SIG-M5 treated with dmso at 0.1 percent for 504 hours (cell line): ENCODE data around the gene SPECC1L.

Experiments
- DNase-seq: peaks from one replicate; lab custom pipeline; 2025; ENCODE audit not compliant: unreplicated experiment; lab: John Stamatoyannopoulos, UW

Gene SPECC1L

DNA sequence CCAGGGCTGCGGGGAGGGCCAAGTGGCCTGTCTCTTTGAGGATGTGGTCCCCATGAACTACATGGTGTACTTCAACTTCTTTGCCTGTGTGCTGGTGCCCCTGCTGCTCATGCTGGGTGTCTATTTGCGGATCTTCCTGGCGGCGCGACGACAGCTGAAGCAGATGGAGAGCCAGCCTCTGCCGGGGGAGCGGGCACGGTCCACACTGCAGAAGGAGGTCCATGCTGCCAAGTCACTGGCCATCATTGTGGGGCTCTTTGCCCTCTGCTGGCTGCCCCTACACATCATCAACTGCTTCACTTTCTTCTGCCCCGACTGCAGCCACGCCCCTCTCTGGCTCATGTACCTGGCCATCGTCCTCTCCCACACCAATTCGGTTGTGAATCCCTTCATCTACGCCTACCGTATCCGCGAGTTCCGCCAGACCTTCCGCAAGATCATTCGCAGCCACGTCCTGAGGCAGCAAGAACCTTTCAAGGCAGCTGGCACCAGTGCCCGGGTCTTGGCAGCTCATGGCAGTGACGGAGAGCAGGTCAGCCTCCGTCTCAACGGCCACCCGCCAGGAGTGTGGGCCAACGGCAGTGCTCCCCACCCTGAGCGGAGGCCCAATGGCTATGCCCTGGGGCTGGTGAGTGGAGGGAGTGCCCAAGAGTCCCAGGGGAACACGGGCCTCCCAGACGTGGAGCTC is 170.2 kb downstream of the SPECC1L start:
- DNase-seq: no peak

DNA sequence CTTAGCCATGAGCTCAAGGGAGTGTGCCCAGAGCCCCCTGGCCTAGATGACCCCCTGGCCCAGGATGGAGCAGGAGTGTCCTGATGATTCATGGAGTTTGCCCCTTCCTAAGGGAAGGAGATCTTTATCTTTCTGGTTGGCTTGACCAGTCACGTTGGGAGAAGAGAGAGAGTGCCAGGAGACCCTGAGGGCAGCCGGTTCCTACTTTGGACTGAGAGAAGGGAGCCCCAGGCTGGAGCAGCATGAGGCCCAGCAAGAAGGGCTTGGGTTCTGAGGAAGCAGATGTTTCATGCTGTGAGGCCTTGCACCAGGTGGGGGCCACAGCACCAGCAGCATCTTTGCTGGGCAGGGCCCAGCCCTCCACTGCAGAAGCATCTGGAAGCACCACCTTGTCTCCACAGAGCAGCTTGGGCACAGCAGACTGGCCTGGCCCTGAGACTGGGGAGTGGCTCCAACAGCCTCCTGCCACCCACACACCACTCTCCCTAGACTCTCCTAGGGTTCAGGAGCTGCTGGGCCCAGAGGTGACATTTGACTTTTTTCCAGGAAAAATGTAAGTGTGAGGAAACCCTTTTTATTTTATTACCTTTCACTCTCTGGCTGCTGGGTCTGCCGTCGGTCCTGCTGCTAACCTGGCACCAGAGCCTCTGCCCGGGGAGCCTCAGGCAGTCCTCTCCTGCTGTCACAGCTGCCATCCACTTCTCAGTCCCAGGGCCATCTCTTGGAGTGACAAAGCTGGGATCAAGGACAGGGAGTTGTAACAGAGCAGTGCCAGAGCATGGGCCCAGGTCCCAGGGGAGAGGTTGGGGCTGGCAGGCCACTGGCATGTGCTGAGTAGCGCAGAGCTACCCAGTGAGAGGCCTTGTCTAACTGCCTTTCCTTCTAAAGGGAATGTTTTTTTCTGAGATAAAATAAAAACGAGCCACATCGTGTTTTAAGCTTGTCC is 171.0 kb downstream of the SPECC1L start:
- DNase-seq: no peak

DNA sequence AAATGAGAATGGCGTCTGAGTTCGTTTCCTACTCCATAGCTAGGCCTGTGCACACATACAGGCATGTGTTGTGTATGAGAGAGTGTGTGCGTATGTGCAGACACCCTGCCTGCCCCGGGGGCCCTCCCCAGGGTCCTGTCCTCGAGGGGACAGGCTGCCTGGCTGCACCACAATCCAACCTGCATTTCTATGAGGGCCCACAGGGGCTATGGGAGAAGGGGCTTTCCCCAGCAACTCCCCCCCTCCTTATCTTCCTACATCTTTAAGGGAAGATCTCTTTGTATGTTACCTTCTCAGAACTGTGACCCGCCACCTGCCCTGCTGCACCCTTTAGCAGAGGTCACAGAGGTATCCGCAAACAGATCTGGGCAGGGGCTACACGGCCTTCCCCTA is 171.7 kb downstream of the SPECC1L start:
- DNase-seq: no peak

DNA sequence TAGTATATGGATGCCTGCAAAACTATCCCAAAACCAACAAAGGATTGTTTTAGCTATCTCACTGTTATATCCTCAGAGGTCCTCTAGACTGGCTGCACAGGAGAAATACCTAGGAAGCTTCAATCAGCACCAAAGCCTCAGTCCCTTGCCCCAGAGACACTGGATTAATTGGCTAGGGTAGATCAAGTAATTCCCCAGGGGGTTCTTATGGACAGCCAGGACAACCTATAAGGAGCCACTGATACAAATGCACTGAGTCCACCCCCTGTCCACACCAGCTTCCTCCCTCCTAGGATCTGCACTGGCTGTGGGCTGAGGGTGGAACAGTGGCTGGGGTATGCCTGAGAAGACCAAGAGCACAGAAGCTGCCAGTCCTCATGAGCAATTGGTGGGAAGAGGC is 173.0 kb downstream of the SPECC1L start:
- no peak for DNase-seq

DNA sequence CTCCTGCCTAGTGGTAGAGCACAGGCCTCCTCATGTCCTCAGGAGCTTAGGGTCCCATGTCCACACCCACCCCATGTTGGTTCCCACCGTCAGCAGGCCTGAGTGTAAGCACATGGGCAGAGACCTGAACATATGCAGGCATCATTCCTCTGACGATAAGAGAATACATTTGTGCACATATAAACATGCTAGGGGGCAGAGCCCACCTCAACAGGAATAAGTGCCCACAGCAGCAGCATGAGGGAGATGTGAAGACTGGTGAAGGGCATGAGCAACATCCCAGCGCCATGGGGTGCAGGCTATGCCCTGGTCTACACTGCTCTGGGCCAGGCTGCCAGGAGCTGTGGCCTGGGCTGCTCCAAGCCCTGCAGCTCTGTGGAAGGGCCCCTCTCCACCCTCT is 173.6 kb downstream of the SPECC1L start:
- no peak for DNase-seq

DNA sequence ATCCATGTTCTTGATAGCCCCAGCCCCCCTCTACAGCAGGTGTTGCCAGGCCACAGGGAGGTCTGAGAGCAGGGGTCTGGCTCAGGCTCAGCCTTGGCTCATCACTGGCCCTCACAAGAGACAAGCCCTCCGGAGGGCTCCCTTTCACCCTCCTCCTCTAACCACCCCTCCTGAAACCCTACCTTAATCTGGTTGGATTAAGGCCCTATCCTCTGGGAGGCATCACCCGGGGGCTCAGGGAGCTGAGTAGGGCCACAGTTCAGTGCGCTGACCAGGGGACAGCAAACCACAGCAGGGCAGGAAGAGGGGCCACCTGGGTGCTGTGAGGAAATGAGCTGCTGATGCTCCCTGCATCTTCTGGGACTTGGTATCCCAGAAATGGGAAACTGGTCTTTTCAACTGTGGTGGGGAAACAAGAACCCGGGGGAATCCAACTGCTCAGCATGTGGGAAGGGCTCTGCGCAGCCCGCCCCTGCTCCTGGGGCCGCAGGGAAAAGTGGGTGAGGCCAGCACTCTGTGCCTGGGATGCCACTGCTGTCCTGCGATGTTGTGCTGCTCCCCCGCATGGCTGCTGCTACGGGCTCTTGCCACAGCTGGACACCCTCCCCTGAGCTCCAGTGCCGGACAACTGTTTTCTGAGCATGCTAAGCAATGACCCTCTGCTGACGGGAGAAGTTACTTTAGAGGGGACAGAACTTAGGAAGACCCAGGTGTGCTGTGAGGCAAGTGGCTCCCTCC is 174.3 kb downstream of the SPECC1L start:
- no peak for DNase-seq

DNA sequence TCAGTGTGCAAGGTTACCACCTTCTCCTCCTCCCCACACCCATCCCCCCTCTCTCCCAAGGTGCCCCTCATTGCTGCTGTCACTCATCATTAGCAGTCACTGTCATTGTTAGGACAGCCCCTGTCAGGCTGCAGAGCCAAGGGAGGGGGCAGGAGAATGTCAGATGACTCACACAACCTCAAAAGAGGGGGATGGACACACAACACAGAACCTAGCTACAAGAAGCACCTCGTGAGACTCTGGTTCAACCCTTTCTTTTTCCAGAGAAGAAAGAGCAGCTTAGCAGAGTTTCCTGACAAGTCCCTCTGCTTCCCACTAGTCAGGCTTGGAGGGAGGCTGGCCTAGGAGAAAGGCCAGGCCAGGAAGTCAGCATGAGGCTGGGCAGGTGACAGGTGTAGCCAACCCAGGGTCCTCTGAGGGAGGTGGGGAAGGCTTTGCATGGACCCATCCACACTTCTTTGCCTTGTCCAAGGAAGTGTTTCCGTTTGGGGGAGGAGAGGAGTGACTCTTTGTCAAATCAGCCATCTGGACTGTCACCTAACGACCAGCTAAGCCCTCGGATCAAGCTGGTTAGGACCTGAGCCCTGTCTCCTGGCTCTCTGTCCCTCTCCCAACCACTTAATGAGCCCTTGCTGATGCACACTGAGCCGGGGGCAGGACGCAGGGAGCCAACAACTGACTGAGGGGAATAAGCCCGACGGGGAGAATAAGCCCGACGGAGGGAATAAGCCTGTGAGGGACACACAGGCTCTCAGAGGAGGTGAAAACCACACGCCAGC is 175.0 kb downstream of the SPECC1L start:
- DNase-seq: no peak

DNA sequence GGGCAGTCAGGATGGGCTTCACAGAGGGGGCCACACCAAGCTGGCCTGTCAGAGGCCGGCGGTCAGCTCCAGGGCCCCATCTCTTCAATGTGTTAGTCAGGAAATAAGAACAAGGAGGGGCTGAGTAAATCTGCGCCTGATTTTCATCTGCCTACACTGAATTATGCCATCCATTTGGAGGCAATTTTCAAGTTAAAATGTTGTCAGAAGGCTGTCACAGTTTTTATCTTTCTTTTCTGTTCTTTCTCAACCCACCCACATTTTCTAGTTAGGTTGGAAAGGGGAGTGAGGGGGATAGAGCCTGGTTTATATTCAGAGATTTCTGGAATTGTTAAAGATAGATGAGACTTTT is 175.6 kb downstream of the SPECC1L start:
- no peak for DNase-seq

DNA sequence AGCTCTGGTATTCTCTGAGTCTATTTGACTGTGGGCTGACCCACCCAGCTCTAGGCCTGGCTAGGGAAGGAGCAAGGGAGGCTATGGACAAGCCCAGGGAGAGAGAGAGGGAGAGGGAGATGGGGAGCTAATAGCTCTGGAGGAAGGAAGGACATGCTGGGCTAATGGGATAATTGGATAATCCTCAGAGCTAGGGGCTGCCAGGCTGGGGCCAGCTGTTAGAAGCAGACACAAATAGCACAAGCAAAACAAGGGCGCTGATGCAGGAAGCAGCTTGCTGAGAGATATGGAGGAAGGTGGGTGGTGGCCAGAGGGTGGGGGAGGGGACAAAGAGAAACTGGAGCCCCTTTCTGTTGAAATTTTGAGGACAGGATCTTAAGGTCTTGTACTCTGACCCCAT is 180.0 kb downstream of the SPECC1L start:
- DNase-seq: no peak

DNA sequence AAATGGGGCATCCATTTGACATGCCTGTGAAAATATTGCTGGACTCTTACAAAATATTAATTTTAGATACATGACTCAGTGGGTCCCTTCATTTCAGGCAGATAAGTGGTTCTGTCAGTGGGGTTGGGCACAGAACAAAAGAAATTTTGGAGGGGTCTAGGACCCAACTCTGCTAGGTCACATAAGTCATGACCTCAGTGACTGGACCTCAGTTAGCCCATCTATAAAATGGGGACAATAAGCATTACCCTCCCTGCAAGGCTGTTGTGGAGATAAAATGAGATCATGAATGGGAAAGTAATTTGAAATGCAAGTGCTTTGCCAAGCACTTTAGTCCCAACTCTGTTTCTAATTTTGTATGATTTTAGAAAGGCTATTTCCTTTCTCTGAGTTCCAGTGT is 180.5 kb downstream of the SPECC1L start:
- DNase-seq: no peak

DNA sequence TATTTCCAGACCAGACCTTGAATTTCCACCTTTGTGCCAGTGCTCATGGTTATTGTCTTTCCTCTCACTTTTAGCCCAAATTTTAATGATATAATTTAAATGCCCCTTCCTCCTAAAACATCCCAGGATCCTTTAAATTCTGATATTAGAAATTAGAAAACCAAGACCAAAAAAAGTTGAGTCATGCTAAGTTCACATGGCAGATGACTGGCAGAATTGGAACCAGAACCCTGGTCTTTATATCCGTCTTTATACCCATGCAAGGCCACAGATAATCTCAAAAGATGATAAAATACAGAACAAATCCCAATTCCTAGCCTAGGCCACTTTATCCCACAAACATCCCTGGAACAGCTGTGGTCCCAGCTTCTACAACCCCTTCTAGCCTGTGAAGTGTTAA is 183.2 kb downstream of the SPECC1L start:
- no peak for DNase-seq

DNA sequence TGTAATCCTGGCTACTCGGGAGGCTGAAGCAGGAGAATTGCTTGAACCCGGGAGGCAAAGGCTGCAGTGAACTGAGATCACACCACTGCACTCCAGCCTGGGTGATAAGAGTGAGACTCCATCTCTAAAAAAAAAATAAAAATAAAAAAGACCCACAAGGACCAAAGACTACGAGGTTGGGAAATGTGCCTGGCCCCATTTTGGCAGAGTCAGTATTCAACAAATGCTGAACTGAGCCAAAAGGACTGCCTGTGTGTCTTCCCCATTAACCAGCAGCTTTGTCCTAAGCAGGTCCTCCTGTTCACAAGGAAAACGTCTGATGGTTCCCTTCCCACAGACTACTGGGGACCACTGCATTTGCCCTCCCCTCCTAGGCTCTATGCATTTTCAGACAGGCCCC is 184.4 kb downstream of the SPECC1L start:
- DNase-seq: no peak

DNA sequence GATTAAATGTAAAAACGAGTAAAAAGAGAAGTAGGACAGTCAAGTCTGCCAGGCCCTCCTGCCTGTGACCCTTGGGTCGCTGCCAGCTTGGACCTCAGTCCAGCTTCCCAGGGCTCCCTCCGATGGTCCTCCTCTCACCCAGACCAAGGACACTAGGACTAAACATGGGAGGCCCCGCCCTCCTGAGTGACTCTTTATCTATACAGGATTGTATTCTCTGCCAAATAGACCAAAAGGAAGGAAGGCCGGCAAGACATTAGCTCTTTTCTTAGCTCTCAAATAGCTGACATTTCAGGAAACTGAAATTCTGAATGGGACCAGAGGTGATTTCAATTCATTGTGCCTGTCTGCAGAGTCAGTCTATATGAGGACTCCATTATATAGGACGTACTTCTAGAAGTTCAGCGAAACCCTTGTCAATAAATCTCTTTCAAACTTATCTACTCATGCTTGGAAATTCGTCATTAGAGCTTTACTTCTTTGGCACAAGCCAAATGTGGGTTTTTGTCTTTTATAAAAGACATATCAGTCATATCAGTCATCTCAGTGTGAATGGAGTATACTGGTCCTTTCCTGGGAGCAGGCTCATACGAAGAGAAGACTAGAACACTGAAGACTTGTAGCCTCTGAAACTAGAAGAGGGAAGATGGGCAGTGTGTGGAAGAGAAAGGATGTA is 185.3 kb downstream of the SPECC1L start:
- DNase-seq: no peak

DNA sequence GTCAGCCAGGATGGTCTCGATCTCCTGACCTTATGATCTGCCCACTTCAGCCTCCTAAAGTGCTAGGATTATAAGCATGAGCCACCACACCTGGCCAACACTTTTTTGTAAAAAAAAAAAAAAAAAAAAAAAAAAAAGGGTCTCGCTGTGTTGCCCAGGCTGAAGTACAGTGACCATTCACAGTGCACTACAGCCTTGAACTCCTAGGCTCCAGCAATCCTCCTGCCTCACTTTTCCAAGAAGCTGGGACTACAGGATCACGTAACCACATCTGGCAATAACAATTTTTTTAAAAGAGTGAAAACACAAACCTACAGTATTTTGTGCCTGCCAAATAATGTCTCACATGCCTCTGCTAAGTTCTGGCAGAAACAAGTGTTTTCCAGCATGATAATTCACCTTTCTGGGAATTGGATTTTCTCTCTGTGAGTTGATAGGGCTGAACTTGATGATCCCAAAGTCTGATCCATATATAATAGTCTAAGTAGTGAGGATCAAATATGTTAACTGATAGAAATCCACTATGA is 187.3 kb downstream of the SPECC1L start:
- DNase-seq: no peak

DNA sequence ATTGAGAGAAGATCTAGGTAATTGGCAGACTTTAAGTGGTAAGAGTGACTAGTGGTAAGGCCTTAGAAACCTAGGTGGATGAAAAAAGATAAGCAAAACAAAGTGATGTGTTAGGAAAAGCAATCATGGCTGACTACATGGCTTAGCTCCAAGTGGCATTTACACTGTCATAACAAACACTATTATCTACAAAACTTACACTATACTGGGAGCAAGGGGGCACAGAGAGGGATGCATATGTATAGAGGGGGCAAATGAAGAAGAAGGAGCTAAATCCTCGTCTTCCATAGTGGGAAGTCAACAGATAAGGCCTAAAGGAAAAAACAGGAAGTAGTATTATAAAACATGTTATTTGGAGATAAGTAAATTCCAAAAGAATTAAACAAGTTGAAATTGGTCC is 189.3 kb downstream of the SPECC1L start:
- DNase-seq: no peak

DNA sequence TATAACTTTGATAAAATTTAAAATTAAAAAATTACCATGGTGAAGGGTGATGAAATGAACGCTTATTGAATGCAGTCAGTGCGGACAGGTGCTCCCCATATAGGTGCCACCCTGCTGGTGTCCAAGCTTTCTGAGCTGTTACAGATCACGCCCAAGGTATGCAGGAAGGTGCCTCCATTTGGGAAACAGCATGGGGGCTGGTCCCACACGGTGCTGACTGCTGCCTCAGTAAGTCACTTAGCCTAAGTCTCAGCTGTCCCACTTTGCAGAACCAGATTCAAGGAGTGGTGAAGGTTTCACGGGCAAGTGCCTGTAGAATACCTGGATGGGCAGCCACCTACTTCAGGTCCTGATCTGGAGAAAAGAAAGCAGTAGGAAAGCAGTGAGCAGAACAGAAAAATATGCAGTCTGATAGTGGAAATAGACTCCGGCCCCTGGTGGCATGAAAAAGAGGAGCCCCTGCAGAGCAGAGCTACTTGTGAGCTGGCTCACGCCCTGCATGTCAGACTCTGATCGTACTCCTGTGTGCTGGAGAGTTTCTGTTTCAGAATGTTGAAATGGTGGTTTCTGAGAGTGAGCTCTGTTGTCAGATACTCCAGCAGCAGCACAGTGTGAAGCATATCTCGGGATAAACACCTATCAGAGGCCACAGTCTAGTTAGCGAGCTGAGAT is 189.9 kb downstream of the SPECC1L start:
- peak; percentile 70 for DNase-seq

DNA sequence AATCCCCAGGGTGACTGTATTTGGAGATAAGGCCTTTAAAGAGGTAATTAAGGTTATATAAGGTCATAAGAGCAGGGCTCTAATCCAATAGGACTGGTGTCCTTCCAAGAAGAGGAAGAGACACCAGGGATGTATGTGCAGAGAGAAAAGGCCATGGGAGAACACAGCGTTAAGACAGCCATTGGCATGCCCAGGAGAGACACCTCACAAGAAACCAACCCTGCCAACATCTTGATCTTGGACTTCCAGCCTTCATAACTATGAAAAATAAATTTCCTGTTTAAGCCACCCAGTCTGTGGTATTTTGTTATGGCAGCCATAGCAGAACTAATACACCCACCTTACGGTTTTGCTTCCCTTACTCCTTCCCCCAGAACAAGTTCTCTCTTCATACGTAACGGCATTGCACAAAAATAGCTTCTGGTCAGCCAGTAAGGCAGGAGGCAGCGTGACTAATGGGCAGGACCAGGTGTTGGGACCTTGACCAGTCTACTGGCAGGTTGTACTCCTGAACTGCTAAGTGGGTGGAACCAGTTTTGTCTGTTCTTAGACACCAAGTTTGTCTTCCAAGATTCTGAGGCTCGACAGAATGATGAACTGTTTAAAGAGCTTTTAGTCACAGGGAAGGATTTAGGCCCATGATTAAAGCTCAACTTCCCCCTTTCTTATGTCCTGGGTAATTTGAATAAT is 192.6 kb downstream of the SPECC1L start:
- DNase-seq: no peak

DNA sequence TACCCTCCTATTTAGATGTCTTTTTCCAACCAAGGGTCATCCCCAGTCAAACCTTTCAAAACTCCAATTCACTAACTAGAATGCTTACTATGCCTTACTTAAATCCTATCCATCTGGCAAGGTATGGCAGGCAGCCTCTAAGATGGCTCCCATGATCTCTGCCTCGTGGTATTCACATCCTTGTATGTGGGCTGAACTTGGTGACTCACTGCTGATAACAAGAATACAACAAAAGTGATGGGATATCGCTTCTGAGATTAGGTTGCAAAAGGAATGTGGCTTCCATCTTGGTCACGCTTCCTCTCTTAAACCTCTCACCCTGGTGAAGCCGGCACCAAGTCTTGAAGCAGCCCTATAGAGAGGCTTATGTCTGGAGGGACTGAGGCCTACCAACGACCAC is 194.9 kb downstream of the SPECC1L start:
- no peak for DNase-seq

DNA sequence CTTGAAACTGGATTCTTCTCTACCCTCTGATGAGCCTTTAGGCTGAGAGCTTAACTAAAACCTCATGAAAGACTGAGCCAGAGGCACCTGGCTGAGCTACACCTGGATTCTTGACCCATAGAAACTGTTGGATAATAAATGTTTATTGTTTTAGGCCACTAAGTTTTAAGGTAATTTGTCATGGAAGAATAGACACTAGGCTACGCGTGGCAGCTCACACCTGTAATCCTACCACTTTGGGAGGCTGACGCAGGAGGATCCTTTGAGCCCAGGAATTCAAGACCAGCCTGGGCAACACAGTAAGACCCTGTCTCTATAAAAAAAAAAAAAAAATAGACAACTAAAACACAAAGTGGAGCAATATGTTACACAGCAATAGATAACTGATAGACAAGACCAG is 195.3 kb downstream of the SPECC1L start:
- DNase-seq: no peak
